Neural crest cell (in vitro differentiated cells): ENCODE data around the gene USH1G. TPM values are rescaled to one million over a fixed set of nuclear protein-coding genes. Genes with fewer than 3 reads are reported as not detected.
"Not testable (repeated sequence)": the region's sequence is repeated elsewhere in the genome, so short reads cannot be mapped to it uniquely, and the experiment has no call there.

ENCODE experiments used
- DNase-seq: peaks from one replicate; pipeline ENCODE4 v3.0.0; 2021; ENCODE audit warnings: low read depth, mixed read lengths, low spot score
- H3K27ac Mint-ChIP-seq: one replicate; pipeline ENCODE4 v1.8.0; 2021; ENCODE audit warnings: mild to moderate bottlenecking, mixed read lengths; ENCODE audit not compliant: unreplicated experiment
- H3K27me3 Mint-ChIP-seq: 2 replicates; pipeline ENCODE4 v1.8.0; 2021; ENCODE audit warnings: low read depth, mild to moderate bottlenecking, mixed read lengths
- H3K36me3 Mint-ChIP-seq: 2 replicates; pipeline ENCODE4 v1.8.0; 2021; ENCODE audit warnings: low read depth, mild to moderate bottlenecking, mixed read lengths
- H3K4me1 Mint-ChIP-seq: 2 replicates; pipeline ENCODE4 v1.8.0; 2021; ENCODE audit warnings: mixed read lengths
- H3K4me3 Mint-ChIP-seq: one replicate; pipeline ENCODE4 v1.8.0; 2021; ENCODE audit warnings: mild to moderate bottlenecking, mixed read lengths
- H3K9me3 Mint-ChIP-seq: 2 replicates; pipeline ENCODE4 v1.8.0; 2021; ENCODE audit warnings: mixed read lengths
- total RNA-seq: library from RNA; stranded (reverse); gene quantifications from 2 replicates; pipeline ENCODE4 v1.2.1, GENCODE V29; 2021
- TF ChIP-seq, protein P1 (sequence below): fragments of 200-600 bp; sonication (generic); conservative IDR thresholded peaks from 2 replicates; pipeline ENCODE4 v1.5.0; 2021; ENCODE audit warnings: antibody characterized with exemption, mild to moderate bottlenecking

The USH1G gene
- total RNA-seq, 1 donor from 2014 or later, result not detected

DNA sequence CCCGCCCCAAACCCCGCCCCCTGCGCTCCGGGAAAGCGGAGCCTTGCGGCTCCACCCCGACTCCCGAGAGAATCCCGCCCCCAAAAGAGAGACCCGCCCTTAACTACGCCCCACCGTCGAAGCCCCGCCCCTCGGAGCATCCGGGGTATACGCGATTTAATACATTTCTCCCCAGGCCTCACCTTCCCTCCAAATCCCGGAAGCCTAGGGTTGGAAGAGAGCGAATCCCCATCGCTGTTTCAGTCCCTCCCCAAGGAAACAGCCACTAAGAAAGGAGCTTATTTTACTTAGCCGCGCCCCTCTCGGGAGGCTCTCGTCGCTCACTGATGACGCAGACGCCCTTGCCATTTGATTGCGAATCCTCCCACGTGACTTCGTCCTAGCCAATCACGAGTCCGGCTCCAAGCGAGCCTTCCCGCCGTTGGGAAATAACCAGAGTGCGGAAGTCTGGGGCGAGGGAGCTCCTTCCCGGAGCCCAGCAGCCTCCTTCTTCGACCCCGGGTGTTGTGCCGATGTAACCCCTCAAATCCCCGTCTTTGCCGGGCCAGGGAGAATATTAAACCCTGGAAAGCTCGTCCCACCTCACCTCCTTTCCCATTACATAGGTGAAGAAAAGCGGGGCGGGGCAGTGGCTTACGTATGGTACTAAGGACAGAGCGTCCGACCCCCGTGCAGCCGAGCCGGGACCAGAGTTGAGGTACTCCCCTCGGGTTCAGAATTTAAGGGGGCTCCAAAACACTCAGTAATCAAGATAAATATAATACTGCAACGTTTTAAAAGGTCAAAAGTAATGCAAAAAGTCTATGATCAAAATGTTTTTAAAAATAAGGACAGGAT, 49.8 kb downstream of the USH1G start:
- H3K9me3 Mint-ChIP-seq, result no peaks in the 10 kb centered on the region
- peaks cover 17% of the 10 kb centered on the region for H3K27me3 Mint-ChIP-seq
- H3K4me3 Mint-ChIP-seq, result peak overlapping the region; percentile 96
- no peaks in the 10 kb centered on the region for H3K36me3 Mint-ChIP-seq
- H3K4me1 Mint-ChIP-seq, result peaks cover 31% of the 10 kb centered on the region
- peak overlapping the region; percentile 96 for H3K27ac Mint-ChIP-seq
- TF ChIP-seq, protein P1, sequence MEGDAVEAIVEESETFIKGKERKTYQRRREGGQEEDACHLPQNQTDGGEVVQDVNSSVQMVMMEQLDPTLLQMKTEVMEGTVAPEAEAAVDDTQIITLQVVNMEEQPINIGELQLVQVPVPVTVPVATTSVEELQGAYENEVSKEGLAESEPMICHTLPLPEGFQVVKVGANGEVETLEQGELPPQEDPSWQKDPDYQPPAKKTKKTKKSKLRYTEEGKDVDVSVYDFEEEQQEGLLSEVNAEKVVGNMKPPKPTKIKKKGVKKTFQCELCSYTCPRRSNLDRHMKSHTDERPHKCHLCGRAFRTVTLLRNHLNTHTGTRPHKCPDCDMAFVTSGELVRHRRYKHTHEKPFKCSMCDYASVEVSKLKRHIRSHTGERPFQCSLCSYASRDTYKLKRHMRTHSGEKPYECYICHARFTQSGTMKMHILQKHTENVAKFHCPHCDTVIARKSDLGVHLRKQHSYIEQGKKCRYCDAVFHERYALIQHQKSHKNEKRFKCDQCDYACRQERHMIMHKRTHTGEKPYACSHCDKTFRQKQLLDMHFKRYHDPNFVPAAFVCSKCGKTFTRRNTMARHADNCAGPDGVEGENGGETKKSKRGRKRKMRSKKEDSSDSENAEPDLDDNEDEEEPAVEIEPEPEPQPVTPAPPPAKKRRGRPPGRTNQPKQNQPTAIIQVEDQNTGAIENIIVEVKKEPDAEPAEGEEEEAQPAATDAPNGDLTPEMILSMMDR, result no peak
- DNase-seq, result peak; percentile 97

DNA sequence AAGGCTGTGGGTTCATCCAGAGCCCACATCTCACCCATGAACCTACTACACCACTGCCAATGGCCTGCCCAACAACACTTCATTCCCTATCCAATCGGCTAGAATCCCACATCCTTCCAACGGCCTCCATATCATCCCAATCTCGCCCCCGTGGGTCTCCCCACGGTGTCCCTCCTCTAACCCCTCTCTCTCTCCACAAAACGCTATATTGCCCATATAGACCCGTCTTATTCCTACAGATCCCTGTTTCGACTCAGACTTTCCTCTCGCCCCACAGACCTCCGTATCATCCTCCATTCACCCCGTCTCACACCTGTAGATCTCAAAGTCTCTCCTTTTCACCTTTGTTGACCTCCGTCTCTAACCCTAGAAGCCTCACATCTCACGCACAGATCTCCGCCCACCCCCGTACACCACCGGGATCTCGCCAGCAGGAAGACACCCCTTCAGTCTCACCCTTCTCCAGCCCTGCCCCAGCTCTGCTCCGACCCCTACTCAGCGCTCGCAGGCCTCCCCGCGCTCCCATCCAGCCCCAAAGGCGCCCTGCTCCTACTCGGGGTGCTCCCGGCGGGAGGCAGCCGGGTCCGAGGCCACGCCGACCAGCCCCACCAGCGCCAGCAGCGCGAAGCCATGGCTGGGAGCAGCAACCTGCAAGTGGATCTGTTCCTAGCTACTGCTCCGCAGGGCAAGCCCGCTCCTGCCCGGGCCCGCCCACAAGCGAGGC, 50.6 kb downstream of the USH1G start, which contains the start of gene FDXR:
Gene FDXR (minus strand): TSS at position 682 of the 724 bp plus-strand sequence. CDS start 50 bp downstream, at position 632.
- H3K36me3 Mint-ChIP-seq, result no peaks in the 10 kb centered on the region
- peaks cover 17% of the 10 kb centered on the region for H3K27me3 Mint-ChIP-seq
- DNase-seq, result no peak
- no peaks in the 10 kb centered on the region for H3K9me3 Mint-ChIP-seq
- H3K4me3 Mint-ChIP-seq, result peak within 1 kb of the TSS; percentile 96
- H3K4me1 Mint-ChIP-seq, result peaks cover 31% of the 10 kb centered on the region
- H3K27ac Mint-ChIP-seq, result peak within 1 kb of the TSS; percentile 96
- TF ChIP-seq, protein P1, result no peak

DNA sequence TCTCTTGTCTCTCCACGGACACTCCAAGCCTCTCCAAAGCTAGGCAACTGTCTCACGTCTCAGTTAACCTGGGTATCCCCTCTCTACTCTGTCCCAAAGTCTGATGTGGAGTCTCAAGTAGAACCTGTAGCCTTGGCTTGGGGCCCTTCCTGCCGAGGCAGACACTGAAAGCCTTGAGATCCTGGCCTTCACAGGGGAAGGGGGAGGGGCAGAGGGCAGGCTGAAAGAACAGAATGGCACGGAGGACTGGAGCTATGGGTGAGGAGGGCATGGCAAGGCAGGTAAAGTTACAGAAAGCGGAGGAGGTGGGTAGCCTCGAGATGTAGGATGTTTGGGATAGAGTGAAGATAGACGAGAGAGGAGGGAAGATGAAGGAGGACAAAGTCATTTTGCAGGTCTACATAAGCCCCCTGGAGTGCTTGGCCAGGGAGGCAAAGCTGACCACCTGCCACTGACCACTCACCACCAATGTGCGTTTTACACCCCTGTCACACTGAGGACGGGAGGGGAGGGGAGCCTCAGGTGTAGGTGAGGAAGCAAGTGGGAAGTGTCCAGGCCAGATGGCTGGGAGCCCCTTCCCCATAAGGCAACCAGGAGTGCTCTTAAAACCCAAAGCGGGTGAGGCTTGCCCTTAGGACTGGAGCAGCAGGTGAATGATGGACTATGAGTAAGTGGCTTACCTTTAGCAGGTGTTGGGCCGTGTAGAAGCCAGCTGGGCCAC, 51.5 kb downstream of the USH1G start:
- no peak for DNase-seq
- peaks cover 31% of the 10 kb centered on the region for H3K4me1 Mint-ChIP-seq

DNA sequence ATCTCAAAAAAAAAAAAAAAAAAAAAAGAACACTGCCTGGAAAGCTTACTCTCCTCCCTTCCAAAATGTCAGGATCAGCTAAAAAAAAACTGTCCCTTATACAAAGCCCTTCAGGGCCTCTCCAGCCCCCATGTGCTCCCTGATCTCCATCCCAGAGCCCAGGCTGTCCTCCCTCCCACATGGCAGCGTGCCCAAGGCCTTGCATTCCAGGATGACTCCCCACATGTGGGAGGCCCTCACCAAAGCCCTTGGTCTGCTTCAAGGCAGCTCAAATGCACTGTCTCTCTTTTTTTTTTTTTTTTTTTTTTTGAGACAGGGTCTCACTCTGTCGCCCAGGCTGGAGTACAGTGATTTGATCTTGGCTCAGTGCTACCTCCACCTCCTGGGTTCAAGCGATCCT, 52.5 kb downstream of the USH1G start:
- Mint-ChIP-seq H3K9me3 (no peaks in the 10 kb centered on the region), H3K27me3 (peaks cover 7% of the 10 kb centered on the region), H3K27ac (no peak overlapping the region), H3K36me3 (no peaks in the 10 kb centered on the region), H3K4me1 (peaks cover 31% of the 10 kb centered on the region), H3K4me3 (no peak overlapping the region)
- TF ChIP-seq, protein P1, result no peak
- DNase-seq, result no peak

More for the DNA sequence above, 51.5 kb downstream of the USH1G start:
- H3K27me3 Mint-ChIP-seq, result peaks cover 13% of the 10 kb centered on the region
- TF ChIP-seq, protein P1, result no peak
- no peaks in the 10 kb centered on the region for H3K36me3 Mint-ChIP-seq
- no peak overlapping the region for H3K27ac Mint-ChIP-seq
- peak overlapping the region; percentile 74 for H3K4me3 Mint-ChIP-seq
- H3K9me3 Mint-ChIP-seq, result no peaks in the 10 kb centered on the region

DNA sequence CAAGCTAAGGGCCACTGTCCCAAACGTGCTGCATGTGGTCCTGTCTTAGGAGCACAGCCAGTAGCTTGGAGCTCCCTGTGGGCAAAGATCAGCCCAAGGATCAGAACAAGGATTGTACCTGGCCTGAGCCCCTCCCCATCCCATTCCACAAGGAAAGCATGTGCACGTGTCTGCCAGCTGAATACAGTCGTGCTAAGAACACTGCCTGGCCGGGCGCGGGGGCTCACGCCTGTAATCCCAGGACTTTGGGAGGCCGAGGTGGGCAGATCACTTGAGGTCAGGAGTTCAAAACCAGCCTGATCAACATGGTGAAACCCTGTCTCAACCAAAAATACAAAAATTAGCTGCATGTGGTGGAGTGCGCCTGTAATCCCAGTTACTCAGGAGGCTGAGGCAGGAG, 53.0 kb downstream of the USH1G start:
- not testable (repeated sequence) for H3K27me3 Mint-ChIP-seq, H3K9me3 Mint-ChIP-seq, H3K27ac Mint-ChIP-seq, H3K36me3 Mint-ChIP-seq, DNase-seq
- H3K4me3 Mint-ChIP-seq, result peak overlapping the region; percentile 19
- H3K4me1 Mint-ChIP-seq, result peaks cover 32% of the 10 kb centered on the region
